Stimulated activated CD4-positive, alpha-beta T cell treated with anti-CD3 and anti-CD28 coated beads, Interleukin-12 subunit alpha, Interleukin-12 subunit beta, amount 100 ng/mL, for 24 hours (primary cell): ENCODE results near the gene CLDN16.

ENCODE experiments used
- DNase-seq, 2 experiments: peaks; one replicate each; pipeline ENCODE4 v3.0.0-alpha.2; 2020; ENCODE audit warnings: low read depth in 2 of 2

CLDN16 gene

DNA sequence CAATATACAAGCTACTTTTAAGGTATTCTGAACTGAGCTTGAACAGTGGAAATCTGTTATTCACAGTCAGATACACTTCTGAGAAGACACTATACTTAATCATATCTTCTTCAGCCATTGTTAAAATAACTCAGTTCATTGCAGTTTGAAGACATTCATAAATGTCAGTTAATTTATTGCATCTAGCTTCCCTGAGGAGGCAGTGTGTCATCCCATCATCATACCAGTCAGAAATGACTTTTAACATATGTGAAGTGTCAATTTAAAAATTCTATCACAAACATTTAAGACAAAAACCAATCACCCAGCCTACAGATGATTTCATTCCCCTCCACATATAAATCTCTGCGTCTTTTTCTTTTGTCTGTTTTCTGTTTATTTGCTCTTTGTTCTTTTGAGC, 54.3 kb downstream of the CLDN16 start:
- DNase-seq = no peak

DNA sequence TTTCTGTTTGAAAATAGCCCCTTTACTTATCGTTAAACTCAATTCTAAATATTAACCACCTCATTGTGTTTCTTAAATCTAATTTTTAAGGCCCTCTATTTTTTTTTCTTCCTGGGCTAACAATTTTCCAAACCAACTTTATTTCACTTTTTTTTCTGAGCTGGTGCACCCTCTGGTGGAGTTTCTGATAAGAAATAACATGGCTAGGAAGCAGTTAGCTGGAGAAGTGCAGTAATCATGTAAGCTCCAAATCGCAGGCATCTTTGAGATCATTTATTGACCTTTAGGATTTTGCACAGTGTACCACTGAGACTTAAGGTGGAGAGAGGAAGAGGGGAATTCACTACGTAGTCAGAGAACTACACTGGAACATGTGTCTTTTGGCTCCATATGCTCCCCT, 55.3 kb downstream of the CLDN16 start:
- DNase-seq = no peak

DNA sequence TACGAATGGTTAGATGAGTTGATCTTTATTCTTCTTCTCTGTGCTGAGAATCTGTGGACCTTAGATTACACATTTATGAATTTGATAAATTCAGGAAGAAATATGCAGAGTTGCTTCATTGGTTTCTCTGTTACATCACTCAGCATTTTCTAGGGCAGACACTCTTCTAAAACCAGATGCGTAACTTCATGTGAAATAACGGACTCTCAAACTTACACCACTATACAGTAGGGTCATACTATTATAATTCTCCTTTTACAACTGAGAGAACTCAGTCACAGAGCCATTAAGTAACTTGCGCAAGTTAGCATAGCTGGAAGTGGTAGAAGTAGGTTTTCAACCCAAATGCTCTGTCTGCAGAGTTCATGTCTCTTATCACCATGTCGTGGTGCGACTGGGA, 56.0 kb downstream of the CLDN16 start:
- no peak for DNase-seq

DNA sequence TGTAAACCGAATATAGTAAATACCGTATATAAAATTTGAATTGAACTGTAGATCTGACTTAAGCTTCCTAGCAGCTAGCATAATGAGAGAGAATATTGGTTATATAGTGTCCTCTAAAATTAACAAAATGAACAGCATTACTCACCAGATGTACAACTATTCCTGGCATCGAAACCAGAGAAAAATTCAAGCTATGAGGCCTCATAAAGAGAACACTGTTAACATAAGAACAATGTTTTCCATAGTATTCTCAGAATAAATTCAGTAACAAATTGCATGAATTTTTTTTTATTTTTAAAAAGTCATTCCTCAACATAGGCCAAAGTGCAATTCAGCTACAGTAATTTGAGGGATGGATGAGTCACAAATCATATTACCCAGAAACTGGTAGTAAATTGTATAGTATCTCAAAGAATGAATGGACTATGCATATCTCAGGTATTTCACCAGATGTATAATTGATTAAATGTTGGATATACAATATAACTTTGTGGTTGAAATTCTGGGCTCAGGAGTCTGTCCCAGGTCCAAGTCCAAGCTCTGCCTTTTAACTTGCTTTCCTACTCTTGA, 56.7 kb downstream of the CLDN16 start:
- no peak for DNase-seq

DNA sequence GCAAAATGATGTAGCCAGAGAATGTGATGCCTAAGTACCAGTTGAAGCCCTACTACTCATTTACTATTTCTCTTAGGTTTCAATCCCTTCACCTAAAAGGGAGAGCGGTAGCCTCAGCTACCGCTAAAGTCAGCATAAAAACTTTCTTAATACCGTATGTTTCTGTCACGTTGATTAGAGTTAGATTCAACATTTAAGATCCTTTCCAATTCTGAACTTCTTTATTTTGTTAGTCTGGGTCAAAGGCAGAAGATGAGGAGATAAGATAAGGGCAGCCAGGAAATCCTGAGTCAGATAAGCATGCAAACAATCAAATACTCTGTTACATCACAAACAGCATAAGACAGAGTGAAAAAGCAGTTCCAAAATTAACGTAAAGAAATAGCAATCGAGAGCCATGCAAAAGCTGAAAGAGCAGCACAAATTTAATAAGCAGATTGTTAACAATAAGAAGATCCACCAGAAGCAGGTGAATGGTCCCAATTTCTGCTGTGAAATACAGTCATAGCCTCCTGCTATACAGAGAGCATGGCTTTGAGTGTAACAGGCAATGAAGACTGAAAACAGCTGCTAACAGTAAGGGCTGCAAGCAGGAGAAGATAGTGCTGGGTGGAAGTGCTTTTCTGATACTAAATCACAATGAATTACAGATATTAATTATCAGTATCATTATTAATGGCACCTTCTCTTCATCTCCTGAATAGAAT, 58.8 kb downstream of the CLDN16 start:
- DNase-seq = no peak

DNA sequence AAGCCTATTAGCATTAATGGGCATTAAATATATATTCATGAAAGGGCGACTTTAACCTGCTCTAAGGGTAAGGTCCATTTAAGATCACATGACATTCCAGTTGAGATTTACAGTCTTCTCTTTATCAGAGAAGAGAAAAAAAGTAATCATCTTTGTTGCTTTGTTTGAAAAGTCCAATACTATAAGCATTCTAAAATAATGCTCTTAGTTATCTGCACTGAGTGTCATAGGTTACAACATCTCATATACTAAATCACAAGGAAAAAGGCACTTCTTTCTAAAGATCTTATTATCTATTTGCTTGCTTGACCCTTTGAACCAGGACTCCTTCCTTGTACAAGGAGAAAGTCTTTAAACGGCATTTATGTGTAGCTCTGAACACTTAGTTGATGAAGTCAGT, 60.3 kb downstream of the CLDN16 start:
- no peak for DNase-seq

DNA sequence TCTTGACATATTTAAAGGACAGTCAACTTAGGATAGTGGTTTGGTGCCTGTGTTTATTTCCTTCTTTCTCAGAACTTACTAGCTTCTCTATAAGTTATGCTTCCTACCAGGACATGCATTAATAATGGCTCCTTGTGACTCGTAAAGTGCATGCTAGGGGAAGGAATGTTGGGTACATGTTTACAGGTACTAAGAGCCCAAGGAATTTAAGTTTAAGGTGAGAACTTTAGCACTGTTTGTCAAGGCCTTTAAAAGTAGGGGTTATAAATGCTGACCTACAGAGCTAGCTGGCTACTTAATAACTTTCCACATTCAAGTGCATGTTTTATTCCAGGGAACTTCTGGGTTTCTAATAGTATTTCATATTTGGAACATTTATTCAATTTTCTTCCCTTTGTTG, 61.8 kb downstream of the CLDN16 start, which contains the start of gene TMEM207:
Gene TMEM207 (minus strand): TSS at position 101 of the 400 bp plus-strand sequence. CDS start 92 bp downstream, at position 9.
- DNase-seq = no peak

DNA sequence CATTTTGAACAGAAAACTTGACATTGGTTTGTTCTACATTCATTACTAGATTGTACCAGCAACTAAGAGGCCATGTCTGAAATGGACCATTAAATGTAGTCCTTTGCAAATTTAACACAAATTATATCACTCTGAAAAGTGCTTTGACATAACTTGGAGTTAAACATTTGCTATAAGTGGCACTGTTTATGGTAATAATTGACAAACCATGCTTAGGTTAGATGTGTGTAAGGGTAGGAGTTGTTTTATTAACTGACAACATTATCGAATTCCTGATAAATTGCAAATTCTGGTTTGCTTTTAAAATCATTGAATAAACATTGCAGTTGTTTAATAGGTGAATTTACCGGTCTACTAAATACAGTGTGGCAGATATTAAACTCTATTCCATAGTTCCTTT, 67.9 kb downstream of the CLDN16 start:
- no peak for DNase-seq

DNA sequence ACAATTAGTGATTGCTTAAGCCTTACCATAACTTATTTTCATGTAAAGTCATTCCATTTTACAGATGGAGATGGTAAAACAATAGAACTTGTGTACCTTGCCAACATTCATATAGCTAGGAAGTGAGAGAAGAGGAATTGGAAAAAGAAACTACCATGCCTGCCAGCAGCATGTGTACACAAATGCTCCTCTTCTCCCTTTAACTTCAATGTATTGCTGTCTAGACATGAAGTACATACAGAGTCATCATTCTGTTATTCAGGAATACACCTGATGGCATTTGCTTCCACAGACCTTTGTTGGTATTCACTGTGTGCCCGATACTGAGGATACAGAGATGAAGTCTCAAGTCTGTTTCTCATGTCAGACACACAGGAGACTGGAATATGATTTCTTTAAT, 68.8 kb downstream of the CLDN16 start:
- DNase-seq = no peak

DNA sequence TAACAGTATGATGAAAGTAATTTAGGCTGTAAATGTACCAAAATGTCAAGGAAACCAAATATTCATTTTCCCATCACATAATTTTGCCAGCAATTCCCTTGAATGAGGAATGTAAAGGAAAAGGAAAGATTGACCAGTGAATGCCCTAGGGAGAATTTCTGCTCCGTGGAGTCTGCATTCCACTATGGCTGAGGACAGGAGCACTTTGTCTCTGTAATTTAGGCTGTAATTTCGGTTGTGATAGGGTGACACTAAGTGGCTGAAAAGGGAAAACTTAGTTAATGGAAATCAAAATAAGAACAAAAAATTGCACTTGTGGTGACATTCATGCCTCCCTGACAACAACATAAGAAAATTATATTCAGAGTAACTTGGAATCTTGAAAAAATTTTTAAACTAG, 70.1 kb downstream of the CLDN16 start:
- no peak for DNase-seq
